ENCODE measurements around the gene SHBG. TPM values are rescaled to one million over a fixed set of nuclear protein-coding genes. Genes with fewer than 3 reads are reported as not detected.
A peak's percentile ranks its signal among the peaks of the same experiment; 100 is the strongest.
"Not testable (repeated sequence)": the region's sequence is repeated elsewhere in the genome, so short reads cannot be mapped to it uniquely, and the experiment has no call there.

SHBG gene
- polyA plus RNA-seq, 4 donors, result 3.0 to 5.1 (median 4.0) TPM

DNA sequence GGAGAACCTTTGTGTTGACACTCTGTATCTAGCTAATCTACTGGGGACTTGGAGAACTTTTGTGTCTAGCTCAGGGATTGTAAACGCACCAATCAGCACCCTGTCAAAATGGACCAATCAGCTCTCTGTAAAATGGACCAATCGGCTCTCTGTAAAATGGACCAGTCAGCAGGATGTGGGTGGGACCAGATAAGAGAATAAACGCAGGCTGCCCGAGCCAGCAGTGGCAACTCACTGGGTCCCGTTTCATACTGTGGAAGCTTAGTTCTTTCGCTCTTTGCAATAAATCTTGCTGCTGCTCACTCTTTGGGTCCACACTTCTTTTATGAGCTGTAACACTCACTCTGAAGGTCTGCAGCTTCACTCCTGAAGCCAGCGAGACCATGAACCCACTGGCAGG, 11.7 kb downstream of the SHBG start:
- DNase-seq (ENCODE audit: low read depth in 4 of 4, low spot score in 2 of 4), result not testable (repeated sequence)

DNA sequence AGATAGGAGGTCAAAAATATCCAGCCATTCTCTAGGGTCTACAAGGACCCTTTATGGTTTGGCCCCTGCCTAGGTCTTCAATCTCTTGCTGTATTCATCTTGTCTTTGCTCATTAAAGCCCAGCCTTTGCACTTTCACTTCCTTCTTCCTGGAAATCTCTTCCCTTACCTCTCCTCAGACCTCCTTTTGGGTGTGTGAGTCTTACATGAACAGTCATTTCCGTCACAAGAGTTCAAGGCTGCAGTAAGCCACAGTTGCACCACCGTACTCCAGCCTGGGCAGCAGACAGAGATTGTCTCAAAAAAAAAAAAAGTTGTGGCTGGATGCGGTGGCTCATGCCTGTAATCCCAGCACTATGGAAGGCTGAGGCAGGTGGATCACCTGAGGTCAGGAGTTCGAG, 14.8 kb downstream of the SHBG start:
- no peak for DNase-seq (ENCODE audit: low read depth in 4 of 4, low spot score in 2 of 4)

DNA sequence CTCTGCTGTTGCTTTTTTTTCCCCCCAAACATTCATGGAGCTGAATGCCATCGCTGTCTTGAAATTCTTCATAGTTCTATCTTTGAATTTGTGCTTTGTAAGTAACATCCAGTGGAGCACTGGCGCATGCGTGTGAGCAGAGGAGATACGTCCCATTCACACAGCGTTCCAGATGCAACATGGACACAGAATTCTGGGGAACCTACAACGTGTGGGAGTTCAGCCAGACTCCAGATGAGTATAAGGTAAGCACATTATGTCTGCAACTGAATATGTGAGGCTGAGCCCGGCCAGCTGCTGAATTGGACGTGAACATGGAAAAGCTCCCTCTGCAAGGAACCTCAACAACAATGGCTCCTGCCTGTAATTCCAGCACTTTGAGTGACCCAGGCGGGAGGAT, 16.5 kb downstream of the SHBG start:
- no peak for DNase-seq (ENCODE audit: low read depth in 4 of 4, low spot score in 2 of 4)

DNA sequence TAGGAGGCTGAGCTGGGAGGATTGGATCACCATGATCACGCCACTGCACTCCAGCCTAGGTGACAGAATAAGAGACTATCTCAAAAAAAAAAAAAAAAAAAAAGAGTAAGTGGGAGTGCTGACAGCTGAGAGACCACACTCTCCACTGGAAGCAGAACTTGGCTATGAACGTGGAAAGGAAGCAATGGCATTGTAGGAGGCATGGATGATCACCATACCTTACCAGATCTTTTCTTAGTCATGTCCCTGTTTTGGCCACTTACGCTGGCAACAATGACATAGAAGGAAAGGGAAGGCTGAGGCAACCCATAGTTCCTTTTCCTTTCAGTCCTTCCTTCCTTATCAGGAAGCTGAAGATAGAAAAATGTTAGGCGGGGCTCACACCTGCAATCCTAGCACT, 17.1 kb downstream of the SHBG start:
- no peak for DNase-seq (ENCODE audit: low read depth in 4 of 4, low spot score in 2 of 4)

DNA sequence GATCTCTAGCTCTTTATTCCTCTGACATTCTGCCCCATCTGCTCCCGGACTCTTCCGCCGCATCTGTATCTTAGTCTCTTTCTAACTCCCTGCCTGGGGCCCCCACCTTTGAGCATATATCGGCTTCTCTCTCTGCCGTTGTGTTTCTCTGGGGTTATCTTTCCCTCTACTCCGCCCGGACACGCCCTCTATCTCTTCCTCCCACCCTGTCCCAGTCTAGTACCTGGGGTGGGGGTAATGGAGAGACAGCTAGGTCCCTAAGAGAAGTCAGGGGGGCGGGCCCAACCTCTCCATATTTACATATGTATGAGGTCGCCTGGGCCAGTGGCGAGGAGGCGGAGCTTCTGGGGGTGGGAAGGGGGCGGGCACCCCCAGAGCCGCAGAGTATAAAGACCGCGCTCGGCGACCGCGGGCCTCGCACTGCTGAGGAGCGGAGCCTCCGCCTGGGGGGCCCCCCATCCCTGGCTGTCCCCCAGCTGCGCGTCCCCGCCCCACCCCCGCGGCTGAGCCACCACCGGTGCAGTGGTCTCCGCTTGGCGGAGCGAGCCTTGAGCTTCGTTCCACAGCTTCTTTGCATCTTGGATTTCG, 20.7 kb downstream of the SHBG start, which contains the start of gene ATP1B2:
ATP1B2 (plus strand) TSS at position 418 of the 588 bp plus-strand sequence. CDS start 593 bp downstream, outside the sequence.
- peak in 2 of 4 donors; percentile 50 to 55 for DNase-seq (ENCODE audit: low read depth in 4 of 4, low spot score in 2 of 4)

DNA sequence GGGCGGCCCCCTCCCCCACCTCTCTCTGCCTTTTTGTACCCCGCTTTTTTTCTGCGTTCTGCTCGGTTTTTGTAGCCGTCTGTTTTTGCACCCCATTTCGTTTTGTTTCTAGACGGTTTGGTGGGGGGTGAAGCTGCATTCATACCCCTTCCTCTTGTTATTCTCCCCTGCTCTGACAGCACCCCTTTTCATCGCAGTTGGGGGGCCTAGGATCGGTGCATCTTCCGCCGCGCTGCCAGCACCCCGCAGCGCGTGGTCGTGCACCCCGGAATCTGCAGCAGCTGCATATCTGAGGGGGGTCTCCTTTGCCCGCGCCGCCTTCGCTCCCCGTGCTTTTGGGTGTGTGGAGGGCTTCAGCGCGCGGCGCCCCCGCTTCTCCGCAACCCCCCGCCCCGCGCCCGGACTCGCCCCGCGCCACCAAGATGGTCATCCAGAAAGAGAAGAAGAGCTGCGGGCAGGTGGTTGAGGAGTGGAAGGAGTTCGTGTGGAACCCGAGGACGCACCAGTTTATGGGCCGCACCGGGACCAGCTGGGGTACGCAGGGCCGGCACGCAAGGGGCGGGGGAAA, 21.2 kb downstream of the SHBG start:
- DNase-seq (ENCODE audit: low read depth in 4 of 4, low spot score in 2 of 4), result no peak

DNA sequence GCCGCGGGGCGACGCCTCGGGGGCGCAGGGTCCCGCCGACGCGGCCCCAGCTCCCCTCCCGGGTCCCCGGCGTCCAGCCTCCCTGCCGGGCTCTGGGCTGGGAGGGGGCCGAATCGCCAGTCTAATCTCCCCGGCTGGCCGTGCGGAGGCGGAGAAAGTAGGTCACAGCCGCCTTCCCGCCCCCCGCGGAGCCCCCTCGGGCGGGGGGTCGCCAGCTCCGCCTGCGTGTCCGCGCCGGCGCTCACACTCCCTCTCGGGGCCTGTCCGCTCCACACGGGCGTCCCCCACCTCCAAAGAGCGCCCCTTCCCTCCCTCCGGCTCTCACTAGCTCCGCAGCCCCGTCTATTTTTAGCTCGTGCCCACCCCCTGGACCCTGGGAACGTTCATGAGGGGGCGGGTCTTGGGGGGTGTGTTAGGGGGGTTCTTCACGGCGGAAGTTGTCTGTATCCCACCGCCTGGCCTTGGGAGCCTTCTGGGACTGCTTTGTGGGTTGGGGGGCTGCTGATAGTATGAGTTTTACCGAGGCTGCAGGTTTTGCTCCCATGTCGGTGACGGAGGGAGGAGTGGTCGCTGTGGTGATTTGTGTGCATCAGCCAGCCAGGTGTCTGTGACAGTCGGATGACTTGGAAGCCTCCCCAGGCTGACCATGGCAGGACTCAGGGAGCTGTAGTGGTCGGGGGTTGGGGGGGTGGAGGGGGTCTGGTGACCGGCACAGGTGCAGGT, 21.9 kb downstream of the SHBG start:
- peak in 2 of 4 donors; percentile 58 to 73 for DNase-seq (ENCODE audit: low read depth in 4 of 4, low spot score in 2 of 4)

DNA sequence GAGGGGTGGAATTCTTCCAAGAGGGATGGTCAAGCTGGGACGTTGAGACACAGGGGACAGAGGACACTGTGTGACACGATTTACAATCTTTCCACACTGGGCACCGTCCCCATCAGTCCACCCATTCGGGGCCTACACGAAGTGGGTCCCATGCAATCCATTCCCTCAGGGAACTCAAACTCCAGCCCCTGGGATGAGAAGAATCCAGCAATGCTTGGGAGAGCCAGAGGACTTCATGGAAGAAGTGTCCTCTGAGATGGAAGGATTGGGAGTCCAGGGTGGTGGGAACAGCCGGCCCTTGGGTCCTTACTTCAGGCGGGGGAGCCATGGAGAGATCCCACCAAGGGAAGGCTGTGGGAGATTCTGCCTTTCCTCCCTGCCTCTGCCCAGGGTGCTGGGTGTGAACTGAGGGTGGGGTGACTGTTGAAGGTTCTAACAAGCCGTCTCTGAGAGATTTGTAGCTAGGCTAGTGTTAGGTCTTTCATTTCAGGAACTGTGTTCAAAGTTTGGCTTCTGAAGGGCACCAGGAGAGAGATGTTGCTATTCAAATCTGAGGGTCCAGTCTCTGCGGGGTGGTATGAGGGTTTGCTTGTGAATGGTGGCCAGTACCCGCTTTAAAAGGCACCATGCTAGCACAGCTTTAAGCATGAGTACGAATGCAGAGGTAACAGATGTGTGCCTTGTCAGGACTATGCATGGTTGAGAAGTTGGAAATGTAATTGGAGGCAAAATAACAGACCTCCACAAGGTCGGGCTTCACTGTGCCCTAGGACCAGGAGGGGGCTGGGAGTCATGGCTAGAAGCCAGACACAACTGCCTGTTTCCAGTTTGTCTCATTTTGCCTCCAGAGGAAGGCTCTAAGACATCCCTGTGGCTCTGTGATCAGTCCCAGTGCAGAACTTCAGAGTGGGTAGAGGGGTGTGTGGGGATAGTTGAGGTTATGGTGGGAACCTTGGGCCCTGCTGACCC, 22.7 kb downstream of the SHBG start:
- no peak for DNase-seq (ENCODE audit: low read depth in 4 of 4, low spot score in 2 of 4)

DNA sequence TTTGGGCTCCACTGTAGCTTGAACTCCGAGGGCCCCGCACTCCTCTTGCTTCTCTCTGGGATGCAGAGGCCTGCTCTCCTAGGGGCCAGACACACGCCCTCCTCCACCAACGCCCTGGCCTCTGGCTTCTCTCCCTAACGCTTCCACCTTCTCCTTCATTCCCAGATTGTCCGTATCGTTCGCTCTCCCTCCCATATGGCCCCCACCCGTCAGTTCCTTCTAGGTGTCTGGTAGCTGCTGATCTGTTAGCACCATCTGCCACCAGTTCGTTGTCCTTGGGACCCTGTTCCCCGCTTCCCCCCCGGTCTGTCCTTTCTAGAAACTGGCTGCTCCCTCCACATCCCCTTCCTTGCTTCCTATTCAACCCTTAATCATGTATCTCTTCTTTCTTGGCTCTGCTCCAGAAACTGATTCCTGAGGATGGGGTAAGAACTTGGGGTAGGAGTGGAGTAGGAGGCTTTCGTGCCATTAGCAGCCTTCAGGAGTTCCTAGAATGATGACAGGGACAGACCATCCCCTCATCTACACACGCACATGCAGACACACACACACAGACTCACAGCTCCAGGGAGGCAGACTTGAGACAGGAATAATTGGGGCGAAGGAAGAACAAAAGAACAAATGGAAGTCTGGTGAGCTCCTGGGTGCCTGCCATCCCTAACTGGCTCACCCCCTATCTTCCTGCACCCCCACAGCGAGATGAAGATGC, 25.1 kb downstream of the SHBG start:
- no peak for DNase-seq (ENCODE audit: low read depth in 4 of 4, low spot score in 2 of 4)

DNA sequence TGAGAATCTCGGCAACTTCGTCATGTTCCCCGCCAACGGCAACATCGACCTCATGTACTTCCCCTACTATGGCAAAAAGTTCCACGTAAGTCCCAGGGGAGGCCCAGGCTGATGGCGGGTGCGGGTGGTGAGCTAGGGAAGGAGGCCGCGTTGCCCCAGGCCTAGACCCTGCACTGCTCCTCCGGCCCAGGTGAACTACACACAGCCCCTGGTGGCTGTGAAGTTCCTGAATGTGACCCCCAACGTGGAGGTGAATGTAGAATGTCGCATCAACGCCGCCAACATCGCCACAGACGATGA, 25.6 kb downstream of the SHBG start:
- no peak for DNase-seq (ENCODE audit: low read depth in 4 of 4, low spot score in 2 of 4)

DNA sequence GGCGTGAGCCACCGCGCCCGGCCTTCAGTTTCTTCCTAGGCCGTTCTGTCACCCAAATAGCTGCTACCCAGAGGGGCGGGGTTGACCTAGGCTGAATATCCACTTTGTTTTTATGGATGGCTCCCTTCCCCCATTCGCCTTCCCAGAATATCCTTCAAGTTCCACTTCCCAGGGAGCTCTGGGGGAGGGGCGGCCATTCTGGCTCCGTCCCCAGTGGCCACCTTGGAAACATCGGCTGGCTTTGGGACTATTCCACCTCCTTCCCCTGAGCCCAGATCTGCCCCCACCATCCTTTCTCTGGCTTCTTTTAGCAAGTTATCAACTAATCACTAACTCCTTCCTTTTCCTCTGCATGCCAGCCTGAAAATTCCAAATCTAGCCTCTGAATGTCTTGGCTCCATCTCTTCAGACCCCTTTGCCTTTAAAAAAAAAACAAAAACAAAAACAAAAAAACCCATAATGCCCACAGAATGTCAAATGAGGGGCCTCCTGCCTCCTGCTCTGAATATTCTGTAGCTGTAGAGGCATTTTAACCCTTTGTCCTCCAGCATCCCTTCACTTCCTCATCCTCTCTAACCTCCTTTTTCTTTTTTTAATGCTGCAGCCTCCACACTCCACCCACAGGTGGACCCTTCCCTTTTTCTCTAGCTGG, 27.1 kb downstream of the SHBG start:
- DNase-seq (ENCODE audit: low read depth in 4 of 4, low spot score in 2 of 4), result no peak

DNA sequence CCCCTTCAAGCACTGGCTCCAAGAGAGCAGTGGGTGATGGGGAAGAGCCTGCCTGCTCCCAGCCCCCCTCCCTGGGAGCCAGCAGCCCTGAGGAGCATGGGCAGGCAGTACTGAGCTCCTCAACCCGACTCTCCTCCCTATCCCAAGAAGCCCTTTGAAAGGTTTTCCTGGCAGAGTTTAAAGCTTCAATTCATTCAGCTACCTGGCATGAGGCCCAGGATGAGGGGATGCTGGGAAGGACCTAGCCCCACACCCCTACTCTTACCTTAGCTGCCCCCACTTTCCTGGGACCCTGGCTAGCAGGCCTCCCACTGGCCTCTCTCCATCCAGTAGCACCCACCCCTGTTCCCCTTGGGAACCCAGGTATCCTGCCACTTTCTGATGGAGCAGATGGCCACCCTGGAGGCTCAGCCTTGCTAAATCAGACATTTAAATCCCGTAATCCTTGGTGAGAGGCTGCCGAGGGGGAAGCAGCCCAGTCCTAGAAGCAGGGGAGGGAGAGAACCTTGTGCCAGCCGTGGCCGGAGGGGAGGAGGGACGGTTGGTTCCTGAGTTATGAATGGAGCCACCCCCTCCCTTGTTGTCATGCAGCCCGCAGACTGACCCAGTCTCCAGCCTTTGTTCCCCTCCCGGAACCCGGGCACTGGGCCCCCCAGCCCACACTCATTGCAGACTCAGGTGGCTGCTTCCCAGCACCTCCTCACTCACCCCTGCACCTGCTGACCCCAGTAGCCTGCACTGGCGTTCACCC, 37.9 kb downstream of the SHBG start:
- DNase-seq (ENCODE audit: low read depth in 4 of 4, low spot score in 2 of 4), result no peak

DNA sequence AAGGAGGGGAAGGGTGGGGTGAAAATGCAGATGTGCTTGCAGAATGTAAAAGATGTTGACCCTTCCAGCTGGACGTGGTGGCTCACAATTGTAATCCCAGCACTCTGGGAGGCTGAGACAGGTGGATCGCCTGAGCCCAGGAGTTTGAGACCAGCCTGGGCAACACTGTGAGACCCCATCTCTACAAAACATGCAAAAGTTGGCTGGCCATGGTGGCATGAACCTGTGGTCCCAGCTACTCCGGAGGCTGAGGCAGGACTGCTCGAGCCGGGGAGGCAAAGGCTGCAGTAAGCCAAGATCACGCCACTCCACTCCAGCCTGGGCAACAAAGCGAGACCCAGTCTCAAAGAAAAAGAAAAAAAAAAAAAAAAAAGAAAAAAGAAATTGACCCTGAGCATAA, 38.5 kb downstream of the SHBG start:
- no peak for DNase-seq (ENCODE audit: low read depth in 4 of 4, low spot score in 2 of 4)

DNA sequence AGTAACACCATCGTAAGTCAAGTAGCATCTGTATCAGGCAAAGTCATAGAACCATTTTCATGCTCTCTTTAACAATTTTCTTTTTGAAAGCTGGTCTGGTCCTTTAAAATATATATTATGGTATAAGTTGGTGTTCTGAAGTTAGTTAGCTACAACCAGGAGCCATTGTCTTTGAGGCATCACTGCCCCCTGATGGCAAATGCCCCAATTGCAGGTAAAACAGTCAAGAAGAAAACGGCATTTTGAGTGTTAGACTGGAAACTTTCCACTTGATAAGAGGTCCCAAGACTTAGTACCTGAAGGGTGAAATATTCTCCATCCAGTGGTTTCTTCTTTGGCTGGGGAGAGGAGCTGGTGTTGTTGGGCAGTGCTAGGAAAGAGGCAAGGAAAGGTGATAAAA, 43.3 kb downstream of the SHBG start:
- DNase-seq (ENCODE audit: low read depth in 4 of 4, low spot score in 2 of 4), result no peak

DNA sequence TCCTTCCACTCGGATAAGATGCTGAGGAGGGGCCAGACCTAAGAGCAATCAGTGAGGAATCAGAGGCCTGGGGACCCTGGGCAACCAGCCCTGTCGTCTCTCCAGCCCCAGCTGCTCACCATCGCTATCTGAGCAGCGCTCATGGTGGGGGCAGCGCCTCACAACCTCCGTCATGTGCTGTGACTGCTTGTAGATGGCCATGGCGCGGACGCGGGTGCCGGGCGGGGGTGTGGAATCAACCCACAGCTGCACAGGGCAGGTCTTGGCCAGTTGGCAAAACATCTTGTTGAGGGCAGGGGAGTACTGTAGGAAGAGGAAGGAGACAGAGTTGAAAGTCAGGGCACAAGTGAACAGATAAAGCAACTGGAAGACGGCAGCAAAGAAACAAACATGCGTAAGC, 45.0 kb downstream of the SHBG start:
- no peak for DNase-seq (ENCODE audit: low read depth in 4 of 4, low spot score in 2 of 4)

DNA sequence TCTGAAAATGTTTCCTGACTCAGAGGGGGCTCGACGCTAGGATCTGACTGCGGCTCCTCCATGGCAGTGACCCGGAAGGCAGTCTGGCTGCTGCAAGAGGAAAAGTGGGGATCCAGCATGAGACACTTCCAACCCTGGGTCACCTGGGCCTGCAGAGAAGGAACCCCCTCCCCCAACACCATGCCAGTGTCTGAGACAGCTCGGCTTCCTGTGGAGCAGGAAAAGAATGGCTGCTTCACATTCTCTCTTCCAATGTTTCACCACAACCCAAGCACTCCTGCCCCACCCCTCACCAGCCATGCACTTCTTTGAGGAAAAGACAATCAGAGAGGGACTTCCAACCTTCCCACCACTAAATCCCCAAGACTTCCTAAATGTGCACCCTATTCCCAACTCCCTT, 46.6 kb downstream of the SHBG start:
- DNase-seq (ENCODE audit: low read depth in 4 of 4, low spot score in 2 of 4), result no peak

DNA sequence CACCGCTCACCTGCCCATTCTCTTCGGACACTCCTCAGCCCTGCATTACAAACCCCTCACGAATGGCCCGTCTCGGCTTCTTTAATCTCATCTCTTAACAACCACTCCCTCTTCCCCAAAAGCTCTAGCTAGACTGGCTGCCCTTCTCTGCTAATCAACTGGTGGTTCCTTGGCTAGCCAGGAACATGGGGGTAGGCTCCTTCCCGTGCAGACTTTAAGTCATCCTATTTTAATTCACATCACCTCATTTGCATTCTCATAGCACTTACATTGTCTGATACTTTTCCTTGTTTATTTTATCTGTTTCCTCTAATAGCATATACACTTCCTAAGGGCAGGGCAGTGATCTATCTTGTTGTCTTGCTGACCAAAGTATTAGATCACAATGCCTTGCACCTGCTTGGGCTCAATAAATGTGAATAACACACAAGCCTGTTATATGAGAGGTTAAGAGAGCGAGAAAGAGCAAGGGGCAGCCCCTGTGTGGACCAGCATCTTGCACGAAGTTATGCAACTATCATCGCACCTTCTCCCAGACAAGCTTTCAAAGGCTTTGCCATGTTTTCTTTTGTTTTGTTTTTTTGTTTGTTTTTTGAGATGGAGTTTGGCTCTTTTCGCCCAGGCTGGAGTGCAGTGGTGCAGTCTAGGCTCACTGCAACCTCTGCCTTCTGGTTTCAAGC, 47.6 kb downstream of the SHBG start:
- no peak for DNase-seq (ENCODE audit: low read depth in 4 of 4, low spot score in 2 of 4)
